HUES64 (cell line): ENCODE measurements around the gene KRT85.

ENCODE experiments used
- H3K27ac ChIP-seq: 2 replicates; pipeline ENCODE4 v1.7.0; 2013; ENCODE audit warnings: low read depth, low read length, inconsistent platforms
- H3K27me3 ChIP-seq: 2 replicates; pipeline ENCODE4 v1.6.1; 2013; ENCODE audit warnings: mild to moderate bottlenecking, low read length; ENCODE audit not compliant: insufficient read depth
- H3K36me3 ChIP-seq: 2 replicates; pipeline ENCODE4 v1.6.1; 2013; ENCODE audit warnings: mild to moderate bottlenecking, low read length; ENCODE audit not compliant: insufficient read depth
- H3K4me1 ChIP-seq: 2 replicates; pipeline ENCODE4 v1.6.1; 2013; ENCODE audit warnings: mild to moderate bottlenecking, low read length, moderate library complexity; ENCODE audit not compliant: insufficient read depth
- H3K4me3 ChIP-seq: 2 replicates; pipeline ENCODE4 v1.5.1; 2013; ENCODE audit warnings: mild to moderate bottlenecking, low read length, moderate library complexity
- H3K9ac ChIP-seq: 2 replicates; pipeline ENCODE4 v1.6.1; 2013; ENCODE audit warnings: mild to moderate bottlenecking, low read depth, low read length
- H3K9me3 ChIP-seq: 2 replicates; pipeline ENCODE4 v1.6.1; 2013; ENCODE audit warnings: low read depth, low read length; ENCODE audit not compliant: insufficient read depth
- WGBS: fragments of 150-250, 120-280 bp; methylation state at CpG from one replicate; pipeline ENCODE4 v1.1.7; 2013; ENCODE audit warnings: missing lambda C conversion rate; 5-methylcytosine and 5-hydroxymethylcytosine counted together

KRT85 gene

GRCh38 chr12:52394836-52395405, 27.6 kb upstream of the KRT85 start:
- H3K36me3 ChIP-seq: no peaks in the 10 kb centered on the region
- H3K4me1 ChIP-seq: 0 out of 2 replicates have a peak, but pooled peaks cover under 1% of the 10 kb centered on the region
- no peak overlapping the region for H3K27ac ChIP-seq
- 82% methylated on average over 13 of the region's 13 CpGs for WGBS
- no peak overlapping the region for H3K9ac ChIP-seq
- H3K9me3 ChIP-seq: no peaks in the 10 kb centered on the region
- H3K27me3 ChIP-seq: no peaks in the 10 kb centered on the region; the same call in 1 of the 2 replicates
- no peak overlapping the region for H3K4me3 ChIP-seq

GRCh38 chr12:52392465-52393007, 25.3 kb upstream of the KRT85 start:
- 94% methylated on average over 7 of the region's 7 CpGs for WGBS

GRCh38 chr12:52391618-52392002, 24.3 kb upstream of the KRT85 start:
- Histone ChIP-seq H3K9ac (no peak overlapping the region), H3K27ac (no peak overlapping the region), H3K4me3 (no peak overlapping the region), H3K36me3 (no peaks in the 10 kb centered on the region), H3K9me3 (no peaks in the 10 kb centered on the region), H3K27me3 (no peaks in the 10 kb centered on the region), H3K4me1 (0 out of 2 replicates have a peak, but pooled peaks cover 4% of the 10 kb centered on the region)
- WGBS: 91% methylated on average over 4 of the region's 4 CpGs

More at GRCh38 chr12:52392465-52393007, 25.3 kb upstream of the KRT85 start:
- H3K9me3 ChIP-seq: no peaks in the 10 kb centered on the region
- H3K36me3 ChIP-seq: no peaks in the 10 kb centered on the region
- no peaks in the 10 kb centered on the region; the same call in 1 of the 2 replicates for H3K27me3 ChIP-seq
- no peak overlapping the region for H3K27ac ChIP-seq
- no peak overlapping the region for H3K9ac ChIP-seq
- no peak overlapping the region for H3K4me3 ChIP-seq
- 0 out of 2 replicates have a peak, but pooled peaks cover 4% of the 10 kb centered on the region for H3K4me1 ChIP-seq

GRCh38 chr12:52390739-52391617, 23.7 kb upstream of the KRT85 start:
- H3K9me3 ChIP-seq: no peaks in the 10 kb centered on the region
- no peak overlapping the region for H3K9ac ChIP-seq
- H3K4me3 ChIP-seq: no peak overlapping the region
- H3K27me3 ChIP-seq: no peaks in the 10 kb centered on the region
- H3K27ac ChIP-seq: no peak overlapping the region
- no peaks in the 10 kb centered on the region for H3K36me3 ChIP-seq
- 0 out of 2 replicates have a peak, but pooled peaks cover 4% of the 10 kb centered on the region for H3K4me1 ChIP-seq
- 64% methylated on average over 11 of the region's 11 CpGs for WGBS

- H3K36me3 ChIP-seq: no peaks in the 10 kb centered on the region
Measured at GRCh38 chr12:52389313-52390207, 22.3 kb upstream of the KRT85 start.

GRCh38 chr12:52387859-52388258, 20.6 kb upstream of the KRT85 start:
- WGBS: 86% methylated on average over 2 of the region's 2 CpGs
- H3K27me3 ChIP-seq: no peaks in the 10 kb centered on the region
- H3K9me3 ChIP-seq: no peaks in the 10 kb centered on the region
- no peak overlapping the region for H3K4me3 ChIP-seq
- H3K9ac ChIP-seq: no peak overlapping the region
- H3K27ac ChIP-seq: no peak overlapping the region
- 0 out of 2 replicates have a peak, but pooled peaks cover 4% of the 10 kb centered on the region for H3K4me1 ChIP-seq
- no peaks in the 10 kb centered on the region for H3K36me3 ChIP-seq

More at GRCh38 chr12:52389313-52390207, 22.3 kb upstream of the KRT85 start:
- Histone ChIP-seq H3K27ac (no peak overlapping the region), H3K4me3 (no peak overlapping the region), H3K27me3 (no peaks in the 10 kb centered on the region), H3K9ac (no peak overlapping the region), H3K9me3 (no peaks in the 10 kb centered on the region), H3K4me1 (0 out of 2 replicates have a peak, but pooled peaks cover 4% of the 10 kb centered on the region)
- WGBS: 59% methylated on average over 9 of the region's 9 CpGs

- Histone ChIP-seq H3K9ac (no peak within 1 kb of the TSS), H3K27me3 (no peaks in the 10 kb centered on the region), H3K9me3 (no peaks in the 10 kb centered on the region), H3K4me1 (0 out of 2 replicates have a peak, but pooled peaks cover 4% of the 10 kb centered on the region), H3K4me3 (no peak within 1 kb of the TSS), H3K27ac (no peak within 1 kb of the TSS), H3K36me3 (no peaks in the 10 kb centered on the region)
- 95% methylated on average over 11 of the region's 11 CpGs for WGBS
Measured at GRCh38 chr12:52385226-52385702, 18.0 kb upstream of the KRT85 start, which contains the start of gene KRT84. TSS of gene KRT84 (minus strand) at chr12:52385652. CDS start at chr12:52385585, 67 bp downstream.

- Histone ChIP-seq H3K4me3 (no peak overlapping the region), H3K4me1 (no peaks in the 10 kb centered on the region), H3K9me3 (no peaks in the 10 kb centered on the region), H3K27me3 (peaks cover 3% of the 10 kb centered on the region; the same call in 1 of the 2 replicates), H3K9ac (no peak overlapping the region), H3K36me3 (no peaks in the 10 kb centered on the region), H3K27ac (no peak overlapping the region)
- WGBS: 97% methylated on average over 3 of the region's 3 CpGs
Measured at GRCh38 chr12:52383331-52383730, 16.1 kb upstream of the KRT85 start.

GRCh38 chr12:52382854-52383253, 15.6 kb upstream of the KRT85 start:
- Histone ChIP-seq H3K9me3 (no peaks in the 10 kb centered on the region), H3K4me1 (no peaks in the 10 kb centered on the region), H3K9ac (no peak overlapping the region), H3K36me3 (no peaks in the 10 kb centered on the region), H3K27me3 (peaks cover 3% of the 10 kb centered on the region; the same call in 1 of the 2 replicates), H3K4me3 (no peak overlapping the region), H3K27ac (no peak overlapping the region)
- WGBS: 94% methylated on average over 1 of the region's 2 CpGs

- no peak overlapping the region for H3K9ac ChIP-seq
- H3K4me3 ChIP-seq: no peak overlapping the region
- H3K27ac ChIP-seq: no peak overlapping the region
- H3K9me3 ChIP-seq: no peaks in the 10 kb centered on the region
- no peaks in the 10 kb centered on the region for H3K4me1 ChIP-seq
- H3K27me3 ChIP-seq: peaks cover 3% of the 10 kb centered on the region; the same call in 1 of the 2 replicates
- no peaks in the 10 kb centered on the region for H3K36me3 ChIP-seq
- WGBS: 94% methylated on average over 8 of the region's 8 CpGs
Measured at GRCh38 chr12:52381206-52381605, 13.9 kb upstream of the KRT85 start.
